NCI-H1417 treated with DMSO at 0.1 percent for 48 hours (cell line): Measurements from ENCODE around the gene KCNK3.
"Not testable (repeated sequence)": the region's sequence is repeated elsewhere in the genome, so short reads cannot be mapped to it uniquely, and the experiment has no call there.

Experiments
- DNase-seq: peaks from one replicate; lab custom pipeline; 2025; lab: John Stamatoyannopoulos, UW

KCNK3 gene

GRCh38 chr2:26692279-26692896 lies at the start of gene KCNK3:
TSS of gene KCNK3 (plus strand) at chr2:26692722. CDS start at chr2:26692876, 154 bp downstream.
- DNase-seq, result peak; percentile 44

- no peak for DNase-seq
These were observed 48.2 kb upstream of the KCNK3 start for GRCh38 chr2:26644188-26644835.

- no peak for DNase-seq
These were observed 46.8 kb upstream of the KCNK3 start for GRCh38 chr2:26645762-26646161.

GRCh38 chr2:26646986-26647672 lies 45.4 kb upstream of the KCNK3 start:
- no peak for DNase-seq

- no peak for DNase-seq
These were observed 44.5 kb upstream of the KCNK3 start for GRCh38 chr2:26647981-26648380.

- no peak for DNase-seq
These were observed 44.0 kb upstream of the KCNK3 start for GRCh38 chr2:26648516-26648915.

- no peak for DNase-seq
These were observed 43.2 kb upstream of the KCNK3 start for GRCh38 chr2:26649322-26649721.

- DNase-seq, result no peak
These were observed 42.4 kb upstream of the KCNK3 start for GRCh38 chr2:26649992-26650712.

GRCh38 chr2:26650713-26651469 lies 41.6 kb upstream of the KCNK3 start:
- no peak for DNase-seq

GRCh38 chr2:26651470-26651771 lies 41.1 kb upstream of the KCNK3 start:
- no peak for DNase-seq

- DNase-seq, result no peak
These were observed 40.7 kb upstream of the KCNK3 start for GRCh38 chr2:26651799-26652198.

GRCh38 chr2:26652361-26653041 lies 40.0 kb upstream of the KCNK3 start:
- no peak for DNase-seq

- no peak for DNase-seq
These were observed 39.1 kb upstream of the KCNK3 start for GRCh38 chr2:26653207-26654060.

GRCh38 chr2:26654061-26654340 lies 38.5 kb upstream of the KCNK3 start:
- no peak for DNase-seq

GRCh38 chr2:26655120-26655519 lies 37.4 kb upstream of the KCNK3 start:
- not testable (repeated sequence) for DNase-seq

- no peak for DNase-seq
These were observed 36.8 kb upstream of the KCNK3 start for GRCh38 chr2:26655611-26656195.

- no peak for DNase-seq
These were observed 35.3 kb upstream of the KCNK3 start for GRCh38 chr2:26657265-26657664.

GRCh38 chr2:26658691-26659346 lies 33.7 kb upstream of the KCNK3 start:
- no peak for DNase-seq

GRCh38 chr2:26660363-26660962 lies 32.1 kb upstream of the KCNK3 start:
- DNase-seq, result no peak
